ENCODE data around the gene ZBTB18. TPM values are rescaled to one million over a fixed set of nuclear protein-coding genes. Genes with fewer than 3 reads are reported as not detected.

Gene ZBTB18
- total and polyA plus RNA-seq, 7 donors = 7.4 to 19.7 (median 15.3) TPM

GRCh38 chr1:244048256-244049161 lies 2.6 kb upstream of the ZBTB18 start:
- peak; percentile 100 for DNase-seq
- Histone ChIP-seq H3K4me3 (peak overlapping the region; percentile 76 to 90 (median 90)), H3K27me3 (no peaks in the 10 kb centered on the region), H3K27ac (peak overlapping the region; percentile 96 to 98 (median 96)), H3K9me3 (no peaks in the 10 kb centered on the region), H3K36me3 (no peaks in the 10 kb centered on the region), H3K4me1 (peaks cover 0 to 40% (median 28%) of the 10 kb centered on the region in 4 donors)
- no peak for TF ChIP-seq CTCF (IDR thresholded peaks at IDR 0.05)
- peak; percentile 58 to 82 (median 73) for TF ChIP-seq POLR2AphosphoS5 (IDR thresholded peaks at IDR 0.05)
- WGBS, 2 donors = 1% methylated on average over 90 to 104 of the region's 109 CpGs
- intact Hi-C loops (cut with DNase I) = loop anchor here (1.0 to 10.0 kb wide), 7 partner anchors 109 to 704 kb away; partner anchors contain the start of genes AKT3 and DESI2

- 0 to 1% methylated on average over 76 of the region's 76 CpGs for WGBS, 2 donors
- peak overlapping the region; percentile 76 to 89 (median 78) for H3K4me3 ChIP-seq
- TF ChIP-seq POLR2AphosphoS5 (IDR thresholded peaks at IDR 0.05) (peak in 1 of 4 donors; percentile 30), CTCF (IDR thresholded peaks at IDR 0.05) (no peak)
- H3K27ac ChIP-seq = peak overlapping the region; percentile 92 to 97 (median 94)
- peaks cover 0 to 40% (median 30%) of the 10 kb centered on the region in 4 donors for H3K4me1 ChIP-seq
- intact Hi-C loops (cut with DNase I) = loop anchor here (2.0 to 10.0 kb wide), 7 partner anchors 108 to 792 kb away; partner anchors contain the start of genes AKT3, CEP170, DESI2 and SDCCAG8
- no peaks in the 10 kb centered on the region for H3K27me3 ChIP-seq
- no peaks in the 10 kb centered on the region for H3K9me3 ChIP-seq
- H3K36me3 ChIP-seq = peaks cover 0 to 8% (median 3%) of the 10 kb centered on the region in 4 donors
- DNase-seq = peak; percentile 71
Measured at GRCh38 chr1:244049162-244050013, 1.7 kb upstream of the ZBTB18 start.

GRCh38 chr1:244050014-244050834 lies 859 bp upstream of the ZBTB18 start:
- intact Hi-C loops (cut with DNase I) = loop anchor here (5.0 kb wide), 1 partner anchor 793 kb away; the partner anchor contains the start of genes CEP170 and SDCCAG8
- TF ChIP-seq POLR2A (IDR thresholded peaks at IDR 0.05) = no peak
- no peak for TF ChIP-seq CTCF (IDR thresholded peaks at IDR 0.05)
- TF ChIP-seq EP300 (IDR thresholded peaks at IDR 0.05) = no peak
- TF ChIP-seq POLR2AphosphoS5 (IDR thresholded peaks at IDR 0.05) = no peak
- H3K27me3 ChIP-seq = no peaks in the 10 kb centered on the region
- H3K4me1 ChIP-seq = peaks cover 0 to 40% (median 30%) of the 10 kb centered on the region in 4 donors
- no peak for DNase-seq
- 7 to 8% methylated on average over 21 of the region's 21 CpGs for WGBS, 2 donors
- peak overlapping the region; percentile 92 to 97 (median 94) for H3K27ac ChIP-seq
- H3K36me3 ChIP-seq = peaks cover 0 to 16% (median 8%) of the 10 kb centered on the region in 4 donors
- H3K9me3 ChIP-seq = no peaks in the 10 kb centered on the region
- H3K4me3 ChIP-seq = peak overlapping the region; percentile 76 to 89 (median 78)

All from sigmoid colon (tissue), 7 donors.